ENCODE results near the gene SRRM3.
"Not testable (repeated sequence)": the region's sequence is repeated elsewhere in the genome, so short reads cannot be mapped to it uniquely, and the experiment has no call there.

The SRRM3 gene

DNA sequence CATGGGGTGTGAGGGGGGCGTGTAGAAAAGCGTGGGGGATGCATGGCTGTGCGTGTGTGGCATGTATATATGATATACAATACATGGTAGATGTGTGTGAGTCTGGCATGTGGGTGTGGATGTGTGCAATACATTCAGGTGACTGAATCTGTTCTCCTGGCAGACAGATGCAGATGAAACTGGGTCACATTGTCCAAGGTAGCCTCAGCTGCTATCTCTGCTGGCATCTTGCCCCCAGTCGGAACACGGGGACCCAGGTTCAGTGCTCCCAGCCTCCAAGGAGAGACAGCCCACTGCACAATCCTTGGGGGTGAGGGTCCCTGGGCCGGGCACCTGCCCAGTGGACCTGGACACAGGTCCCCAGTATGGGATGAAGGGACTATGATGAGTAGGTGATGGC lies 12.4 kb upstream of the SRRM3 start:
- DNase-seq (ENCODE audit: low read depth): no peak

DNA sequence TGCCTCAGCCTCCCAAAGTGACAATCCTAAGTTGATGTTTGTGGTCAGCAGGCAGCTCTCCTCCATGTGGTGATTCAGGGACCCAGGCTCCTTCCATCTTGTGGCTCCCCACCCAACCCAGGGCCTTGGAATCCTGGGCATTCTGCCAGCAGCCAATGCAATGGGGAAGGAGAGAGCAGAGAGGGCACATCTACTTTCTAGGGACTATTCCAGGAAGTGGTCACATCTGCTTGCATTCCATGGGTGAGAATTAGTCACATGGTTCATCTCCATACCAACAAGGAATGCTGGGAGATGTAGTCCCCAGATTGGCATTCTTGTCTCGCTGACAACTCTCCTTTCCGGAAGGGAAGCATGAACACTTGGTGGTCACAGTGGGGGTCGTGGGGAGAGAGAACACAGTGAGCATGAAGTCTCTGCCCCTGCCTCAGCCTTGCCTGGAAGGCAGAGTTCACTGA lies 9.9 kb upstream of the SRRM3 start:
- DNase-seq (ENCODE audit: low read depth): no peak

DNA sequence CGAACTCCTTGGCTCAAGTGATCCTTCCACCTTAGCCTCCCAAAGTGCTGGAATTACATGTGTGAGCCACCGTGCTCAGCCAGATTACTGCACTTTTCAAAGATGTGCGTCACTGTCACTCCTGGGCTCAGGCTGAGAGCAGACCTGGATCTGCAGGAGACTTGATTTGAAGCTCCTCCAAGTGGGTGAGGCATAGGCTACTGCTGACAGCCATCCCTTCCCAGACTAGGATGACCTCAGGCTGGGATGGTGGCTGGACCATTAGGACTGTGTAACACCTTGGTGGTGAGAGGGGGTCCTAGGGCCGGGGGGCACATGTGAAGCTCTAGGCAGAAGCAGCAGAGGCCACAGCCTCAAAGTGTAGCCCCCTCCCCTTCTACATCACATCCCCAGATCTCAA lies 8.2 kb upstream of the SRRM3 start:
- no peak for DNase-seq (ENCODE audit: low read depth)

DNA sequence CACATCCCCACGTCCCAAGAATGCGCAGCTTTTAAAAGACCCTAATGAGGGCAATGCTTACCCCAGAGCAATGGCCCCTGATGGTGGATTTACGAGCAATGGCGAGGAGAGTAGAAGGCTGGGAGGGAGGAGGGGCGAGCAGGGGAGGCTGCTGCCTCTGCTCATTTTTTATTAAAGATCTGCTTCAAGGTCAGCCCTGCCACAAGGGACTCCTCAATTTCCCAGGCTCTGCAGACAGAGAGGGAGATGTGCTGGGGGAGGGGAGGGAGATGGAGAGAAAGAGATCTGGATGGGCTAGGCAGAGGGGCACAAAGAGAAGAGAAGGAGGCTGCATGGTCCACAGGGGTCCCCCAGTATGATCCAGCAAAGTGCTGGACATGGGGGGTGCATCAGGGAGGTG lies 7.8 kb upstream of the SRRM3 start:
- DNase-seq (ENCODE audit: low read depth): no peak

DNA sequence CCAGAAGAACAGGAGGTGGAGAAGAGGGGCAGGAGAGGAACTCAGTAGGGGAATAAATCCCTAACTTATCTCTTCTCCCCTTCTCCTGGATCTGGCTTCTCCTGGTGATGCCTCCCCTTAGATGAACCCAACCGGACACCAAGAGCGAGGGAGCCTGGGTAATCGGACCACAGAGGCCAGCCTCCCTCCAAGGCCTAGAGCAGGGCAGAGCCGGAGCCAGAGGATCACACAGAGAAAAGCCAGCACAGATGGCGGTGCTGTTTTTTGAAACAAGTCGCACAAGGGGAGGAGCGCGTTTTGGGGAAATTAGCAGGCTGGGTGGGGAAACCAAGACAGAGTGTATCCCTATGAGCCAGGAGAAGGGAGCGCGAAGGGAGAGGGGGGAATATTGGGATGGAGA lies 4.9 kb upstream of the SRRM3 start:
- DNase-seq (ENCODE audit: low read depth): no peak

DNA sequence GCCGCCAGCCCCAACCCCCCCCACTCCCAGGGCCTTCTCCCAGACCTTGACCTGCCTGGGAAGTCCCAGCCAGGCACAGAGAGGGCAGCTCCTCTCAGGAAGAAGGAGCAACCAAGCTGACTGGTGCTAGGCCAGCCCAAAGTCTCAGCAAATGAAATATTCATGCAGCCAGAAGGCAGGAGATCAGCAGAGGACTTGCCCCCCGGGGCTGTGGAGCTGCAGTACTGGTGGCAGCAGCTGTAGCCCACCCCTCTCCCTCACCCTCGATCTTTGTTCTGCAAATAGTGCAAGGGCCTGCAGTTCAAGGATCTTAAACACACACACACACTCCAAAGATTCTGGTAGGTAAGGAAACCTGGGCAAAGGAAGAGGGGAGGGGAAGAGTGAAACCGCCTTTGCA lies 3.5 kb upstream of the SRRM3 start:
- no peak for DNase-seq (ENCODE audit: low read depth)

DNA sequence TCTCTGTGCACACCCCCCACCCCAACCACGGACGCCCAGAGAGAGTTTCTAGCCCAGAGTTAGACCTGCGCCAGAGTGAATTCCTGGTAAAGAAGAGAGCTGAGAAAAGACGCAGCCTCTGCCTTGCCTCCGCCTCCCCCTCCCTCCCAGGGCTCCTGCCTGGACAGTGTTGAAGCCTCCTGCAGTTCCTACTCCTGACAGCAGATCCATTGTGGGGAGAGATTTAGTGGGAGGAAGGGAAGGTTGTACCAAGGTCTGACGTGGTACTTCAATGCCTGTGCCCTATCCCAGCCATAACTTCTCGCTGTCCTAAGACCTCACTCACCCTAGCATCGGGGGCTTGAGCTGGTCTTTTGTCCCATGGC lies 952 bp downstream of the SRRM3 start:
- DNase-seq (ENCODE audit: low read depth): no peak

DNA sequence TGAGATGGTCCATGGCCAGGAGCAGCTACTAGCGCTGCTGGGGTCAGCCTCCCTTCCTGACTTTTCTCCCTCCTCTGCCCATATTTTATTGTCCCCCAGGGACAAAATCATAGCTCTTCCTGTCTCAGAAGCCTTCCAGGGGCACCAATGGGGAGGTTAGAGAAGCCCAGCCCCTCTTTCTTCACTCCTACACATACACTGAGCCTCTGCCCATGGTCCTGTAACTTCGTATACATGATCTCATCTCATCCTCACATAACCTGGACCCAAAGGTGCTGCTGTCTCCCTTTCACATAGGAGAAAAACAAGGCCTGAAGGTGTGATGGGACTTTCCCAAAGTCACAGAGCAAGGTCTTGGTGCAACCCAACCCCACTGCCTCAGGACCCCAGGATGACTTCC lies 2.5 kb downstream of the SRRM3 start:
- no peak for DNase-seq (ENCODE audit: low read depth)

DNA sequence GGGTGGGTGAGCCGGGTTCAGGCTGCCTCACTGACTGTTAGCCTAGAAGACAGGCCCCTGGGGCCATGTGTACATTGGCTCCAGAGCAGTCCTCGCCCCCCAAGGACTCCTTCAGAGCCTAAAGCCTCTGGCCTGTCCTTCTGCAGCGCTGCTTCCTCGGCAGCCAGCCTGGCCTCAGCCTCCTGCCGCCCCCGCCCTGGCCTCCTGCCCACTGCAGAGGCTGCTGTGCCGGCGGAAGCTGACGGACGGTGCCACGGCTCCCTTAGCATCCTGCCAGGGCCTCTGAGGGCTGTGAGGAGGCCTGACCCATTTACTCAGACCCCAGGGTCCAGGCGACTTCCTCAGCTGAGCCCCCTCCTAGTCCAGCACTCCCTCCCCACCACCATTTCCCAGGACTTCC lies 4.9 kb downstream of the SRRM3 start:
- no peak for DNase-seq (ENCODE audit: low read depth)

DNA sequence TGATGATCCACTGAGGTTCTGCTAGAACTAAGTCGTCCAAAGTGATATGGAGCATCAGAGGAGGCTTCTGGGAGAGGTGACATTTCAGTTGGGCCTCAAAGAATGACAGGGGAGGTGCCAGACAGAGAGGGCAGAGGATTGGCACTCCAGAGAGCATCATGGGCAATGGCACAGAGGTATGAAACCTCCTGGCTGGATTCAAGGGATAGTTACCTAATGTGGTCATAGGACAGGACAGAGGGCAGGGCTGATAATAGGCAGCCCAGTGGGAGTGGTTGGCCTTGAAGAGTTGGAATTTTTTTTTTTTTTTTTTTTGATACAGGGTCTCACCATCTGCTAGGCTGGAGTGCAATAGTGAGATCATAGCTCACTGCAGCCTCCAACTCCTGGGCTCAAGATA lies 7.6 kb downstream of the SRRM3 start:
- DNase-seq (ENCODE audit: low read depth): no peak

DNA sequence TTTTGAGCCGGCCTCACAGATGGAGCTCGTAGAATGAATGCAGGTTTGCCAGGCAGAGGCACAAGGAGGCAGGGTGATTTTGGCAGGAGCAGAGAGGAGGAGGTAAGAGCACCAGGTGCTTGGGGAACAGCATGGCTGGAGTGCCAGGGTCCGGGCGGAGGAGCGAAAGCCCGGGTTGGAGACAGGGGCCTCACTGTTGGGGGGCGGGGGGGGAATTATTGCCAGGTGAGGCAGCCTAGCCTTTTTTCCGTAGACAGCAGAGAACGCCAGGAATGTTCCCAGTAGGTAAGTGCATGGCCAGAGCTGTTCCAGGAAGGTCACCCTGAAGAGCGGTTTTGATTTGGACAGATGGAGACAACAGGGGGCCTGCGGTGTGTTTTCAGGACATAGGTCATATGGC lies 9.5 kb downstream of the SRRM3 start:
- no peak for DNase-seq (ENCODE audit: low read depth)

DNA sequence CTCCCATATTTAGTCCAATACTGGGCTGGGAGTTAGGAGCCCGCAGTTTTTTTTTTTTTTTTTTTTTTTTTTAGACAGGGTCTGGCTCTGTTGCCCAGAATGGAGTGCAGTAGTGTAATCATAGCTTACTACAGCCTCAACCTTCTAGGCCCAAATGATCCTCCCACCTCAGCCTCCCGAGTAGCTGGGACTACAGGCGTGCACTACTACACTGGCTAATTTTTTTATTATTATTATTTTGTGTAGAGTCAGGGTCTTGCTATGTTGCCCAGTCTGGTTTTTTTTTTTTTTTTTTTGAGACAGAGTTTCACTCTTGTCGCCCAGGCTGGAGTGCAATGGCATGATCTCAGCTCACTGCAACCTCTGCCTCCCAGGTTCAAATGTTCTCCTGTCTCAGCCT lies 13.7 kb downstream of the SRRM3 start:
- DNase-seq (ENCODE audit: low read depth): not testable (repeated sequence)

DNA sequence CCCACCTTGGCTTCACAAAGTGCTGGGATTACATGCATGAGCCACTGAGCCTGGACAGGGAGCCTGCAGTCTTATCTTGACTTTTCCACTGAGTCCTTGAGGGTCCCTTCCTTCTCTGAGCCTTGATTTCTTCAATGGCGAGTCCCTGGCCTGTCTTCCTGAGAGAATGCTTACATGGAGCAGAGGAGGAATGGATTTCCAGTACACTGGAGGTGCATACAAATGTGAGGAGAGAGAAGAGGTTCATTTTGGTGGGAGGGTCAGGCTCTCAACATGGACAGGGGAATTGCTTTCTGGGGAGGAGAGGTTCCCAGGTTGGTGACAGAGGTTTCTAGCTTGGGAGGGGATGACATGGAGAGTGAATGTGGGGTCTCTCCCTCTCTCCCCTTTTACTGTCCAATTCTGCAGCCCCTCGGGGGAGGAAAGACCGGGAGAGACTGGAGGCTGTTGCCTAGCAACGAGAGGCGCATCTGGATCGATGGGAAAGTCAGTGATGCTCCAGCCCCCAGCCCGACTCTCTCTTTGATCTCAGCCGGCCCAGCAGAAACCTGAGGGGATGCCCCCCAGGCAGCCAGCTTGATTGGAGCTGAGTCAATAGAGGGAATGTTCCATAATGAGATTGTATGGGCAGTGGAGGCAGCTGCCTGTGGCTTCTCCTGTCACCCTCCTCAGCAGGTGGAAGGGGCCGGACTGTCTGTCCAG lies 14.8 kb downstream of the SRRM3 start:
- DNase-seq (ENCODE audit: low read depth): no peak

DNA sequence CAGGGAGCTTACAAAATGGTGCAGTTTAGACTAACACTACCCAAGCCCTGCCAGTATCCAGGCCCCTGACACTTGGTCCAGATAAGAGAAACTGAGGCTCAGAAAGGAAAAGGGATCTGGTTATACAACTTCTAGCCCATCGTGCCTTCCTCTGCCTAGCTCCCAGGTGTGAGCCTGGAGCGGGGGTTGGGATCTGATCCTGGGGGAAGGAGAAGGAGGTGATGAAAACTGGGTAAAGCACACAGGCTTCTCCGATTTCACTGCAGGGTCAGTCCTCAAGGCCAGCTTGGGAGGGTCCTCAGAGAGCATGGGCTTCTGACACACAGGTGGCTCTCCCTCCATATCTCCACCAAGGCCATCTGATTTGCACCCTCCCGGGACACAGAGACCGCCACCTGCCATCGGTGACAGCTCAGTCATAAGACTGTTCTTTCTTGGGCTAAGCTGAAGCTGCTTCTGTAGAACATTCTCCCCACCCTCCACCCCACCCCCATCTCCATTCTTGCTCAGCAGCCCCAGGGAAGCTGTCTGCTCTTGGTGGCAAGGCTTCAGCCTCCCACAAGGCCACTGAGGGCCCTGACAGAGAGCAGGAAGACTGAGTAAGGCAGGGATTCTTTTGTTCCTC lies 16.4 kb downstream of the SRRM3 start:
- no peak for DNase-seq (ENCODE audit: low read depth)

DNA sequence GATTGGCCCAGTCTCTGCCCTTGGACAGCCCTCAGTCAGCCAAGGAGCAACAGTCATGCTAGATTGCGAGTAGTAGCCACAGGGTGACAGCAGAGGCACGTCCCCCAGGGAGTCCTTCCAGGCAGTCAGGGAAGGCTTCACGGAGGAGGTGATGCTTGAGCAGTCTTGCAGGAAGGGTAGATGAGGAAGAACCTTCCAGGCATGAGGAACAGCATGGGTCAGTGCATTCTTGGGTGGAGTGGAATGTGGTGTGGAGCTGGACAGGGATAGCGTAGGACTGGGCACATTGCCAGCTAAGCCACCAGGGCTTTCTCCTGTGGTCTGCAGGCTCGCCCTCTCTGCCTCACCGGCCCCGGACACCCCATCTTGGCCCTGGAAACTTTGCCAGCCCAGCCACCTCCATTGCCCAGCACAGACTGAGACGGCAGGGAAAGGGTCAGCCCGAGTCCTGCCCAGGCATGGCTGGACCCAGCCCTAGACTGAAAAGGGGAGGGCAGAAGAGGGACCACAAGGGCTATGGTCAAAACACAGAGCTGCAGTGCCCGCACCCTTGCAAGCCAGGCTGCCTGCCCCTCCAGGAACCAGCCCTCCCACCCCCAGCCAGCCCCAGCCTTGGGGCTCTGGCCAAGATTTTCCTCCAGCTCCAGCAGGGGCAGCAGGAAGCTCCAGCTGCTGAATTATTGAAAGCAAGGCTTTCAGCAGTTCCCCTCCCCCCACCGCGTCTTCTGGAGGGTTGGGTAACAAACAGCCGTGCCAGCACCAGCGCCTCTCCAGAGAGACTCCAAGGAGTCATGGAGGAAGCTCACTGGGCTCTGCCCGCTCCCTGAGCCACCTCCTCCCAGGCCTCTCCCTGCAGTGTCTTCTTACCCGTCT lies 18.7 kb downstream of the SRRM3 start:
- DNase-seq (ENCODE audit: low read depth): no peak

DNA sequence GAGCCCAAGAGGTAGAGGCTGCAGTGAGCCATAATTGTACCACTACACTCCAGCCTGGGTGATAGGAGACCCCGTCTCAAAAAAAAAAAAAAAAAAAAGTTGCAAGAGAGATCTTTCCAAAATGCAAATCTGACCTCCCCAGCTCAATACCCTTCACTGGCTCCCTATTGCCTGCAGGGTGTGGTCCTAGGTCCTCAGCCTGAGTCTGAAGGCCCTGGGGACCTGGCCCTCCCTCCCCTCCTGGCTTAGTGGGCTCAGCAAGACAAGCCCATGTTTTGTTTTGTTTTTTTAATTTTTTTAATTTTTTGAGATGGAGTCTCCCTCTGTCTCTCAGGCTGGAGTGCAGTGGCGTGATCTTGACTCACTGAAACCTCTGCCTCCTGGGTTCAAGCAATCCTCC lies 20.6 kb downstream of the SRRM3 start:
- DNase-seq (ENCODE audit: low read depth): no peak

DNA sequence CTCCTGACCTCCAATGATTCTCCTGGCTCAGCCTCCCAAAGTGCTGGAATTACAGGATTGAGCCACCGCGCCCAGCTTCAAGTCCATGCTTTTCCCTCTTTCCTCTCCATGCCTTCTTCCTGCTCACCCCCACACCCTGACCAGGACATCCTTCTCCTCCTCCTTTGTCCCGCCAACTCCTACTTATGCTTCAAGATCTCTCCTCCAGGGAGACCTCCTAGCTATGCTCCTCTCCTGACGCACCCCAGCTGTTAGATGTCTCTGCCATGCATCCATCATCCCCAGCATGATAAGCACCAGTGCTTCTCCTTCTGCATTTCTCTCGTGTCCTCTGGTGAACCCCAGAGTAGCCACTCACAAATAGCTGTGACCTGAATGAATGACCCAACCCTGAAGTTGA lies 21.1 kb downstream of the SRRM3 start:
- DNase-seq (ENCODE audit: low read depth): no peak

DNA sequence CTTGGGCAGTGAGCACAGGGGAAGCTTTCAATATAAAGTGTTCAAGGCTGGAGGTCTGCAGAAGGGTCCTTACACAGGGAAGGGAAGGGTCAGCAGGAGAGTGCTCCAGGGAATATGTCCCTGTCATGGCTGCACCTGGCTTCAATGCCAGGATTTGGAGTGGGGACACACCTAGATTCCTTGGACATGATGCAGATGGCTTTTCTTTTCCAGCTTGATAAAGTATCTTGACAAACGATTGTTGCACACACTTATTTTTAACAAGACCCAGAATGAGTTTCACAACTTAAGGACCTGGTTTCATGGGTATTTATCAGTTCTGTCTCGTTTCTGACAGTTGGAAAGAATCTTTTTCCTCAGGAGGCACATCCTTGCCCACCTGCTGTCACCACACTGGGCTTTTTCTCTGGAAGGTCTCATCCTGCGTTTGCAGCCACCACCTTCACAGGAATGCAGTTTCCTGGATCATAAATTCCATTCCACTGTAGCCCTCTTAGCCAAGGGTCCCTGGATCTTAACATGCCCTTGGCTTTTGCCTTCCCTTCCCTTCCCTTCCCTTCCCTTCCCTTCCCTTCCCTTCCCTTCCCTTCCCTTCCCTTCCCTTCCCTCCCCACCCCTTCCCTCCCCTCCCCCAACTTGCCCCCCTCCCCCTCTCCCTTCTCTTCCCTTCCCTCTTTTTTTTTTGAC lies 21.7 kb downstream of the SRRM3 start:
- no peak for DNase-seq (ENCODE audit: low read depth)

DNA sequence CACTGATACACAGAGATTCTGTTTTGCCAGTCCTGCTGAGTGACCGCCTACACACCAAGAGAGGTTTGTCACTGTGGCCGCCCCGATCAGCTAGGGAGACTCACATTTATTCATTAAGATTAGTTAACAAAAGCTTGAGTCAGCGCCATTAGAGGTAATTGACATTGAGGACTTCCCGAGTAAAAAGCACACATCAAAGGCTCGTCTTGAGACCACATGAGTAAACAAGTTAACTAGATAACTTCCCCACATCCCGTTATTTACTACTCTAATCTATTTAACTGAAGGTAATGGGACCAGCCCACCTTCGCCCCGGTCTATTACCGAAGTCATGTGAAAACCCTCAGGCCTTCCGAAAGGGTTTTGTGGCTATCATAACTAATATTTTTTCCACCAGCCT lies 23.0 kb downstream of the SRRM3 start:
- no peak for DNase-seq (ENCODE audit: low read depth)

DNA sequence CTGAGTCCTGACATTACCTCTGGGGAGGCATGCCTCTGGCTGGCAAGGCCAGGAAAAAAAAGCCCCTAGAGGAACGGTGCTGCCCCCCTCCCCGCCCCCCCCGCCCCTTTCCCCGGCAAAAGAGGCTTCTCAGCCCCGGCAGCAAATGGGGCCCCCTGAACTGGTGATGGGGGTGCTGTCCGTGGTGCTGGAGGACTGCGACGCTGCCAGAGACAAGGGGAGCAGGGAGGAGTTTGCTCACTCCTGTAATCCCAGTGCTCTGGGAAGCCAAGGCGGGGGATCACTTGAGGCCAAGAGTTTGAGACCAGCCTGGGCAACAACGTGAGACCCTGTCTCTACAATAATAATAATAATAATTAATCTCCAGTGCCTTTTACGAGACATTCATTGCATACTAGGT lies 23.7 kb downstream of the SRRM3 start:
- no peak for DNase-seq (ENCODE audit: low read depth)

DNA sequence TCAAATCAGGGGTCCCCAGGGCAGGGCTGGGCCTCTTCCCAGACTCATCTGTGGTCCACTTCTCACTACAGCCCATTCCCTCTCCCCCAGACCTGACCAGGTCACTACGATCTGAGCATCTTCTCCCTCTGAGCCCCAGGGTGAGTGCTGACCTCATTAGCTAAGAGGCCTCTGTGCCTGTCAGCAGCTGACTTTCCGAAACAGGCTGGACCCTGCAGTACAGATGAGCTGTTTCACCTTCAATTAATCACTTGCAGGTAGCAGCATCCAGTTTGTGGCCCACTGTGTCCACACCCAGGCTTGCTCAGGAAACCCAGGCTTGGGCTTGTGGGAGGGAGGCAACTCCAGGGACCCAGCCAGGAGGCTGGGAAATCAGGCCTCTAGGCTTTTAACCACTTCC lies 24.3 kb downstream of the SRRM3 start:
- no peak for DNase-seq (ENCODE audit: low read depth)

DNA sequence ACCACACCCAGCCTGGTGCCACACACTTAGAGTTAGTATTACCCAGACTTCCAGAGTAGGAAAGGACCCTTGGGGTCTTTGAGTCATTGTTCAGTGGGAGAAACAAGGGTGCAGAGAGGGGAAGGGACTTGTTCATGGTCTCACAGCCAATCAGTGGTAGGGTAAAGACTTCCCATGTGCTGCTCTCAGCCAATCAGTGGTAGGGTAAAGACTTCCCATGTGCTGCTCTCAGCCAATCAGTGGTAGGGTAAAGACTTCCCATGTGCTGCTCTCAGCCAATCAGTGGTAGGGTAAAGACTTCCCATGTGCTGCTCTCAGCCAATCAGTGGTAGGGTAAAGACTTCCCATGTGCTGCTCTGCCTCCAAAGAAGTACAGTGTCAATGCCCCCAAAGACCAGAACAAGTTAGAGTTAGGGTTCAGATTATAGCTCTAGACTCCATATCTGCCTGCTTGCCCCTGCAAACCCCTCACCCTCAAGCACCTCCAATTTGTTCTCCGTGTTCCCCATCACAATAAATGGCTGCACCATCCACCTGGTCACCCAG lies 25.3 kb downstream of the SRRM3 start:
- DNase-seq (ENCODE audit: low read depth): not testable (repeated sequence)

All from stimulated activated CD8-positive, alpha-beta memory T cell treated with anti-CD3 and anti-CD28 coated beads, Interleukin-7, amount 100 ng/mL, for 24 hours (primary cell).